Germinal center (tissue), 1 donor: ENCODE measurements around the gene ZNF777.
"Not testable (repeated sequence)": the region's sequence is repeated elsewhere in the genome, so short reads cannot be mapped to it uniquely, and the experiment has no call there.

ENCODE experiments used
- DNase-seq: peaks from one replicate; pipeline ENCODE4 v3.0.0; 2012; ENCODE audit warnings: mixed read lengths, low spot score

Gene ZNF777

DNA sequence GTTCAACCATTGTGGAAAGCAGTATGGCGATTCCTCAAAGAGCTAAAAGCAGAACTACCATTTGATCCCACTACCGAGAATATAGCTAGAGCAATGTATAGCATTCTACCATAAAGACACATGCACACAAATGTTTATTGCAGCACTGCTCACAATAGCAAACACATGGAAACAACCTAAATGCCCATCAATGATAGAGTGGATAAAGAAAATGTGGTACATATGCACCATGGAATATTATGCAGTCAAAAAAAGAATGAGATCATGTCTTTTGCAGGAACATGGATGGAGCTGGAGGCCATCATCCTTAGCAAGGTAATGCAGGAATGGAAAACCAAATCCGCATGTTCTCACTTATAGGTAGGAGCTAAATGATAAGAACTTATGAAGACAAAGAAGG, 47.8 kb downstream of the ZNF777 start:
- not testable (repeated sequence) for DNase-seq

DNA sequence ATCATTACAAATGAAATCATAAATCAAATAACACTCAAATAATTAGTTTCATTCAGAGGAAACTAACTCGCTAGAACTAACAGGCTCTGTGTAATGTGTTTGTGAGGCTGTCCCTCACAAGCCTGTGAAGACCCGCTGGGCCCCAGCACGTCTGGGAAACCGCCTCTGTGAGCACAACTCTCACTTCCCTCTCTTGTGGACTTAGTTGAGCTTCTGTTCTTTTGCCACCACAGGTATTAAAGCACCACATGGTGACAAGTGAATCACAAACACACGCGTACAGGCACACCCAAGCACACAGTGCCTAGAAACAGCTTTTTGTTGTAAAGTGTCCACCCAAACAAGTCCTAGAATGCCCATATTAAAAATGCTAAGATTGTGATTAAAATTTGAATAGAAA, 51.0 kb downstream of the ZNF777 start:
- DNase-seq, result no peak

- no peak for DNase-seq
These were observed 56.0 kb downstream of the ZNF777 start for GRCh38 chr7:149404825-149405224.

- no peak for DNase-seq
These were observed 56.5 kb downstream of the ZNF777 start for GRCh38 chr7:149404396-149404795.

- DNase-seq, result no peak
These were observed 62.6 kb downstream of the ZNF777 start for GRCh38 chr7:149398195-149398820.

GRCh38 chr7:149397470-149398043, 63.3 kb downstream of the ZNF777 start:
- no peak for DNase-seq

DNA sequence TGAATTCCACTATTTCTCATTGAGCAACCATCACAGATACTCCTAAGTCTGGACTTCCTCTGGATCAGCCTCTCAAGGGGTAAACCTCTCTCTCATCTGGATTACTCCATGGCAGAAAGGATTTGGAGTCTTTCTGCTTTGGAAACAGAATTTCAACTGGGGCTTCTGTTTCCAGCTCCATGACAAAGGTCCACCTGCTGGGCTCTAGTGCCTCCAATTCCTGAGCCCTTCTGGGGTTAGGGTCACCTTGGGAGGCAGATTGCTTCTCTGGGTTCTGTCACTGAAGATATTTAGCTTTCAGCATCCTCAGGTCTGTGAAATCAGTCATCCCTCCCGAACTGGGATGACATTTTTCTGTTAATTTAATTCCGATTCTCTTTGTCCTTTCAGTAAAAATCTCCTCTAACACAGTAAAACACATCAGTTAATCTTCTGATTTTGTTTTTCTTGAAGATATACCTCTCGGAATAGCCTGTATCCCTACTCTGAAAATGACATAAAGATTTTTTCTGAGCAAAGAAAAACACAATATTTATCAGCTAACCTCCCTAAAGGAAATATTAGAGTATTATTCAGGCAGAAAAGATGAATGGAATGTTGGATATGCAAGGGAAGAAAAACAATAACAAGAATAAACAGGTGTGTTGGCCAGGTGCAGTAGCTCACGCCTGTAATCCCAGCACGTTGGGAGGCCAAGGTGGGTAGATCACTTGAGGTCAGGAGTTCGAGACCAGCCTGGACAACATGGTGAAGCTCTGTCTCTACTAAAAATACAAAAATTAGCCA, 72.1 kb downstream of the ZNF777 start:
- DNase-seq, result not testable (repeated sequence)

DNA sequence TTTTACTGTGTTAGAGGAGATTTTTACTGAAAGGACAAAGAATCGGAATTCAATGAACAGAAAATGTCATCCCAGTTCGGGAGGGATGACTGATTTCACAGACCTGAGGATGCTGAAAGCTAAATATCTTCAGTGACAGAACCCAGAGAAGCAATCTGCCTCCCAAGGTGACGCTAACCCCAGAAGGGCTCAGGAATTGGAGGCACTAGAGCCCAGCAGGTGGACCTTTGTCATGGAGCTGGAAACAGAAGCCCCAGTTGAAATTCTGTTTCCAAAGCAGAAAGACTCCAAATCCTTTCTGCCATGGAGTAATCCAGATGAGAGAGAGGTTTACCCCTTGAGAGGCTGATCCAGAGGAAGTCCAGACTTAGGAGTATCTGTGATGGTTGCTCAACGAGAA, 74.3 kb downstream of the ZNF777 start:
- not testable (repeated sequence) for DNase-seq

- DNase-seq, result no peak
These were observed 75.5 kb downstream of the ZNF777 start for GRCh38 chr7:149385195-149385950.
